ENCODE results near the gene TPK1. TPM values are rescaled to one million over a fixed set of nuclear protein-coding genes. Genes with fewer than 3 reads are reported as not detected.

TPK1 gene
- total RNA-seq, 1 experiment from 2014 or later, result 3.1 TPM

DNA sequence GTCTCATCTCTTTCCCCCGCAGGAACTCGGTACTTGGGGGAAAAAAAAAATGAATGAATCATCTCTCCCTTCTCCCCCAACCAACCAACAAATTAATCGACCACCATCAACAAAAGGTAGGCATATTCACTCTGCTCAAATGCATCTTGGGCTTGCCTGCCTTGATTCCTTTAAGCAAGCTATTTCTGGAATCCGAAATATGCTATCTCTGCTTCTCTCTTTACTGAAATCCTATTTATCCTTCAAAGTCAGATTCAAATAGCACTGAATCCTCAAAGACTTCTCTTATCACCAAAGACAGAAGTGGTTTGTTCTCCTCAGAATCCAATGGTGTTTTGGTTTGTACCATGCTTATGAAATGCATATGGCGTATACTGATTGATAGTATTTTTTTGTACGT, 49.6 kb upstream of the TPK1 start:
- Histone ChIP-seq H3K56ac (ENCODE audit: insufficient read length, low read depth, low read length) (no peak overlapping the region), H2AK5ac (ENCODE audit: insufficient read length, low read length) (no peak overlapping the region), H3K79me1 (ENCODE audit: insufficient read depth, low read depth, low read length, poor library complexity, severe bottlenecking) (no peaks in the 10 kb centered on the region), H3K23me2 (ENCODE audit: insufficient read length, low read depth, low read length, poor library complexity, severe bottlenecking) (no peaks in the 10 kb centered on the region), H2BK120ac (ENCODE audit: low read depth, low read length, poor library complexity, severe bottlenecking) (no peak overlapping the region), H2BK15ac (ENCODE audit: low read depth, low read length) (no peak overlapping the region), H3T11ph (ENCODE audit: low read length) (no peak overlapping the region), H3K27me3 (ENCODE audit: insufficient read depth, low read length) (no peaks in the 10 kb centered on the region), H2AFZ (ENCODE audit: low read length) (peak overlapping the region; percentile 9), H3K23ac (ENCODE audit: insufficient read length, low read depth, low read length) (no peak overlapping the region), H4K8ac (replicated peaks; ENCODE audit: insufficient read length, low read depth, low read length) (no peak overlapping the region), H2BK20ac (ENCODE audit: low read depth, low read length, poor library complexity, severe bottlenecking) (no peak overlapping the region), H2BK12ac (ENCODE audit: insufficient read length, low read depth, low read length) (no peak overlapping the region), H3K14ac (ENCODE audit: insufficient read depth, low read length) (no peak overlapping the region), H3K18ac (ENCODE audit: insufficient read length, low read depth, low read length) (no peak overlapping the region), H3K27ac (ENCODE audit: insufficient read length, low read depth, low read length) (no peak overlapping the region), H4K20me1 (ENCODE audit: control insufficient read depth, insufficient read depth, insufficient read length) (no peaks in the 10 kb centered on the region), H4K91ac (ENCODE audit: insufficient read length, low read depth, low read length) (no peak overlapping the region), H3K4me1 (ENCODE audit: insufficient read depth, low read length) (no peaks in the 10 kb centered on the region), H3K4me2 (ENCODE audit: insufficient read depth, insufficient read length, low read length) (no peak overlapping the region), H4K5ac (ENCODE audit: insufficient read length, low read depth, low read length) (no peak overlapping the region), H2BK5ac (ENCODE audit: insufficient read length, low read length) (no peak overlapping the region), H3K9ac (ENCODE audit: extremely low read depth, insufficient read length, low read length) (no peak overlapping the region), H3K4ac (ENCODE audit: low read depth, low read length) (no peak overlapping the region), H3K79me2 (ENCODE audit: insufficient read depth, low read length) (no peaks in the 10 kb centered on the region), H3K9me3 (ENCODE audit: control insufficient read depth, low read depth, low read length) (no peaks in the 10 kb centered on the region)
- no peaks in the 10 kb centered on the region for H3K27me3 Mint-ChIP-seq (ENCODE audit: low read depth)
- WGBS (ENCODE audit: extremely low coverage, insufficient read length, low lambda C conversion rate), result no CpG with 5 or more reads among the region's 6 CpGs
- H3K36me3 Mint-ChIP-seq (ENCODE audit: insufficient read depth in 1 of 3, low read depth in 3 of 3), result no peaks in the 10 kb centered on the region
- DNase-seq, result no peak
- no peaks in the 10 kb centered on the region for H3K9me3 Mint-ChIP-seq
- TF ChIP-seq, protein P1, sequence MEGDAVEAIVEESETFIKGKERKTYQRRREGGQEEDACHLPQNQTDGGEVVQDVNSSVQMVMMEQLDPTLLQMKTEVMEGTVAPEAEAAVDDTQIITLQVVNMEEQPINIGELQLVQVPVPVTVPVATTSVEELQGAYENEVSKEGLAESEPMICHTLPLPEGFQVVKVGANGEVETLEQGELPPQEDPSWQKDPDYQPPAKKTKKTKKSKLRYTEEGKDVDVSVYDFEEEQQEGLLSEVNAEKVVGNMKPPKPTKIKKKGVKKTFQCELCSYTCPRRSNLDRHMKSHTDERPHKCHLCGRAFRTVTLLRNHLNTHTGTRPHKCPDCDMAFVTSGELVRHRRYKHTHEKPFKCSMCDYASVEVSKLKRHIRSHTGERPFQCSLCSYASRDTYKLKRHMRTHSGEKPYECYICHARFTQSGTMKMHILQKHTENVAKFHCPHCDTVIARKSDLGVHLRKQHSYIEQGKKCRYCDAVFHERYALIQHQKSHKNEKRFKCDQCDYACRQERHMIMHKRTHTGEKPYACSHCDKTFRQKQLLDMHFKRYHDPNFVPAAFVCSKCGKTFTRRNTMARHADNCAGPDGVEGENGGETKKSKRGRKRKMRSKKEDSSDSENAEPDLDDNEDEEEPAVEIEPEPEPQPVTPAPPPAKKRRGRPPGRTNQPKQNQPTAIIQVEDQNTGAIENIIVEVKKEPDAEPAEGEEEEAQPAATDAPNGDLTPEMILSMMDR (conservative IDR thresholded peaks at IDR 0.05), result no peak
- peaks cover 11% of the 10 kb centered on the region in 2 experiments for H3K4me1 Mint-ChIP-seq
- no peak overlapping the region for H3K4me3 Mint-ChIP-seq
- peak overlapping the region in 2 of 3 experiments; percentile 12 to 69; a peak in 4 of 7 replicates for H3K27ac Mint-ChIP-seq

All from H9 (cell line).